Epithelial cell of umbilical artery (primary cell): ENCODE results near the gene SEMA3B. TPM values are rescaled to one million over a fixed set of nuclear protein-coding genes. Genes with fewer than 3 reads are reported as not detected.

Experiments
- total RNA-seq: library from RNA; depleted of rRNA; stranded (reverse); fragments of >200 nt; gene quantifications from 2 replicates; pipeline ENCODE4 v1.2.3, GENCODE V29; 2014

The SEMA3B gene
- 0.65 and 1.4 TPM in 2 replicates for total RNA-seq

GRCh38 chr3:50268703-50269451, at the start of gene SEMA3B:
Gene SEMA3B, plus strand, starts transcription at chr3:50269147. Its CDS starts 94 bp downstream, at chr3:50269241.

DNA sequence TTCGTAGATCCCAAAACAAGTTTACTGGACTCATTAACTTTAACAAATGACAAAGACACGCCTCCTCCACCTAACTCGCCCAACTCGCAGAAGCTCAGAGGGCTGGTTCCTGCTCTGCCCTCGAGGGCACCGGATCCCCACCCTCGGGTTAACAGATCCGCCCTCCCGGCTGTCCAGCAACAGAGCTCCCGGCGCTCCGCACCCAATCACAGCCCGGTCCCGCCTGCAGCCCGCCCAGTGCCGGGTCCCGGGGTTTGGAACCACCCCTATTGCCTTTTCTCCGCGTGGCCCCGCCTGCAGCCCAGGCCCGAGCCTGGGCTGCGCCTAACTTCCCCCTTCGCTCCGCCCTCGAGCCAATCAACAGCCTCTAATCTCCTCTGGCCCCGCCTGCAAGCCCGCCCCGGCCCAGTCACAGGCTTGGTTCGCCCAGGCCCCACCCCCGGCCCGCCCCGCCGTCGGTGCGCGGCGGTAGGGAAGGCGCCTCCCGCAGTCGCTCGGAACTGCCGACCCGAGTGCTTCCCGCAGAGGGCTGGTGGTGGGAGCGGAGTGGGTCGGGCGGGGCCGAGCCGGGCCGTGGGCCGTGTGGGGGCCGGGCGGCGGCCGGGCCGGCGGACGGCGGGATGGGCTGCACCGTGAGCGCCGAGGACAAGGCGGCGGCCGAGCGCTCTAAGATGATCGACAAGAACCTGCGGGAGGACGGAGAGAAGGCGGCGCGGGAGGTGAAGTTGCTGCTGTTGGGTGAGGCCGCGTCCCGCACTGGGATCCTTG, 33.0 kb upstream of the SEMA3B start, which contains the start of gene GNAI2:
Gene GNAI2 (plus strand): TSS at position 489 of the 768 bp plus-strand sequence. CDS start 132 bp downstream, at position 621.

GRCh38 chr3:50278880-50279224, 9.9 kb downstream of the SEMA3B start, which contains the start of gene LSMEM2:
Gene LSMEM2, plus strand, starts transcription at chr3:50279087. Its CDS starts 27 bp downstream, at chr3:50279114.

GRCh38 chr3:50292159-50293078, 23.5 kb downstream of the SEMA3B start, which contains the start of gene IFRD2:
Gene IFRD2, minus strand, starts transcription at chr3:50292429. Its CDS starts 155 bp downstream, at chr3:50292274.

DNA sequence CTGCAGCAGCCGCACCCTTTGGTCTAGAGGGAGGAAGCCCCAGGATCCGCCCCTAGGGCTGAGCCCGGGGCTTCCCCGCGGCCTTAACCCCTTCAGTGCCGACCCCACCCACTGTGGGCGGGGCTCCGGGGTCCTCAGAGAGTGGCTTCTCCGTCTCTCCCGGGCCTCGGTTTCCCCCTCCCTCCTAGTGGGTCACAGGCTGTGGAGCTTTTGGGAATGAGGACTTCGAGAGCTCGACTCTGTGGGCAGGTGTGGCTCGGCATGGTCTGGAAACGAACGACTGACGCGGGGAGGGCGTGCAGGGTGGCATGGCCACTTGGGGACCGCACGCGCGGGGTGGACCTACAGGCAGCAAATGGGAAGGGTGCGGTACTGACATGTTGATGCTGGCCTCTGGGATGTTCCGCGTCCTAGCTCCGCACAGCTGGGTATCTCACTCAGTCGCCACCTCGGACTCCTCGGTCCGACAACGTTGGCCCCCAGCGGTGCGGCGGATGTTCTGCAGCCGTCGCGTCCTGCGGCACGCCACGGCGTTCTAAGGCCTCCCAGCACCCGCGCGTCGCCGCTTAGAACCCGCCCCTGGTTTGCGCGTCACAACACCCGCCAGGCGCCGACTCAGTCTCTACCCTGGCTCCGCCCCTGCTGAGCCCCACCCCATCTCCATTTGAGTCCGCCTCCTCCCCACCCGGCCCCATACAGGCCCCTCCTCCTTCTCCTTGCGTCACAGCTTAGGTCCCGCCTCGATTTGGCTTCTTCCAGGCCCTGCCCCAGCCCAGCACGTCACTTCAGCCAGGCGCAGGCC, 30.1 kb downstream of the SEMA3B start, which contains the start of the genes HYAL3 and NAA80:
Gene HYAL3 (minus strand): TSS at position 570 of the 802 bp plus-strand sequence. CDS start 3,803 bp downstream, outside the sequence.
Gene NAA80 (minus strand): TSS at position 570 of the 802 bp plus-strand sequence. CDS start 1,942 bp downstream, outside the sequence.

GRCh38 chr3:50303013-50303815, 34.3 kb downstream of the SEMA3B start, which contains the start of gene HYAL1:
Gene HYAL1, minus strand, starts transcription at chr3:50303574. Its CDS starts 618 bp downstream, at chr3:50302956.

GRCh38 chr3:50322386-50323091, 53.6 kb downstream of the SEMA3B start, which contains the start of gene HYAL2:
Gene HYAL2, minus strand, starts transcription at chr3:50322745. Its CDS starts 2,256 bp downstream, at chr3:50320489.

Other genes with a start within 250 kb of the SEMA3B start
- 93.9 and 114 TPM in 2 replicates for gene RBM5, start 180.2 kb upstream of the SEMA3B start, total RNA-seq
- gene SEMA3F, start 113.8 kb upstream of the SEMA3B start, total RNA-seq: 42.6 and 106 TPM in 2 replicates
- not detected in 2 replicates for gene GNAT1, start 77.5 kb upstream of the SEMA3B start, total RNA-seq
- gene SLC38A3, start 63.9 kb upstream of the SEMA3B start, total RNA-seq: under 0.01 TPM in 1 of 2 replicates, not detected in the other
- 319 and 452 TPM in 2 replicates for gene GNAI2, start 32.9 kb upstream of the SEMA3B start, total RNA-seq
- not detected in 2 replicates for gene LSMEM2, start 9.9 kb downstream of the SEMA3B start, total RNA-seq
- 107 and 139 TPM in 2 replicates for gene IFRD2, start 23.3 kb downstream of the SEMA3B start, total RNA-seq
- 5.2 and 6.2 TPM in 2 replicates for gene HYAL3, start 30.3 kb downstream of the SEMA3B start, total RNA-seq
- gene NAA80, start 30.3 kb downstream of the SEMA3B start, total RNA-seq: 1.7 and 2.6 TPM in 2 replicates
- gene HYAL1, start 34.4 kb downstream of the SEMA3B start, total RNA-seq: 0.65 and 1.4 TPM in 2 replicates
- gene HYAL2, start 53.6 kb downstream of the SEMA3B start, total RNA-seq: 382 and 404 TPM in 2 replicates
- 23.1 and 36.0 TPM in 2 replicates for gene TUSC2, start 59.1 kb downstream of the SEMA3B start, total RNA-seq
- 16.7 and 16.9 TPM in 2 replicates for gene RASSF1, start 71.7 kb downstream of the SEMA3B start, total RNA-seq
- 0.15 and 0.32 TPM in 2 replicates for gene ZMYND10, start 76.6 kb downstream of the SEMA3B start, total RNA-seq
- 18.7 and 20.8 TPM in 2 replicates for gene NPRL2, start 81.6 kb downstream of the SEMA3B start, total RNA-seq
- 26.6 and 29.2 TPM in 2 replicates for gene CYB561D2, start 81.7 kb downstream of the SEMA3B start, total RNA-seq
- 33.6 and 41.6 TPM in 2 replicates for gene TMEM115, start 90.4 kb downstream of the SEMA3B start, total RNA-seq
- not detected in 2 replicates for gene CACNA2D2, start 234.5 kb downstream of the SEMA3B start, total RNA-seq